Natural killer cell (primary cell): ENCODE measurements around the gene TEX22. TPM values are rescaled to one million over a fixed set of nuclear protein-coding genes. Genes with fewer than 3 reads are reported as not detected.

ENCODE experiments used
- ATAC-seq, 3 donors: fragments of 150-1000 bp in 2 of 3; fragments of 200-7000 bp in 1 of 3; cut with Tn5 transposase; 1 replicate in 1 of 3; 2 replicates in 2 of 3; pipeline ENCODE4 v1.10.0; 2021; ENCODE audit warnings: mild to moderate bottlenecking in 2 of 3, moderate library complexity in 2 of 3
- DNase-seq, 2 donors: peaks; one replicate each; pipeline versions ENCODE4 v3.0.0 to v3.0.0-alpha.2; 2013 to 2021; ENCODE audit warnings: mixed read lengths in 1 of 2
- H3K27ac ChIP-seq: one replicate; pipeline ENCODE4 v1.5.1; 2013; ENCODE audit warnings: mild to moderate bottlenecking, low read length
- H3K27me3 ChIP-seq: one replicate; pipeline ENCODE4 v1.6.1; 2013; ENCODE audit warnings: low read length; ENCODE audit not compliant: control insufficient read depth, insufficient read depth
- H3K36me3 ChIP-seq: one replicate; pipeline ENCODE4 v1.6.1; 2013; ENCODE audit warnings: low read length; ENCODE audit not compliant: control insufficient read depth, insufficient read depth
- H3K4me1 ChIP-seq: one replicate; pipeline ENCODE4 v1.6.1; 2013; ENCODE audit warnings: low read length; ENCODE audit not compliant: control insufficient read depth, insufficient read depth
- H3K4me3 ChIP-seq: one replicate; pipeline ENCODE4 v1.5.1; 2013; ENCODE audit warnings: low read length
- H3K9me3 ChIP-seq: one replicate; pipeline ENCODE4 v1.6.1; 2013; ENCODE audit warnings: low read length; ENCODE audit not compliant: control insufficient read depth, insufficient read depth
- H3K27ac Mint-ChIP-seq, 2 donors: one replicate each; pipeline ENCODE4 v1.8.0; 2022; ENCODE audit warnings: mild to moderate bottlenecking in 2 of 2, mixed read lengths in 2 of 2, moderate library complexity in 1 of 2
- H3K27me3 Mint-ChIP-seq, 2 donors: one replicate each; pipeline ENCODE4 v1.8.0; 2022; ENCODE audit warnings: low read depth in 2 of 2, mixed read lengths in 2 of 2
- H3K36me3 Mint-ChIP-seq: one replicate; pipeline ENCODE4 v1.8.0; 2022; ENCODE audit warnings: mixed read lengths
- H3K4me1 Mint-ChIP-seq, 2 donors: one replicate each; pipeline ENCODE4 v1.8.0; 2022; ENCODE audit warnings: mixed read lengths in 2 of 2
- H3K4me3 Mint-ChIP-seq: one replicate; pipeline ENCODE4 v1.8.0; 2022; ENCODE audit warnings: mild to moderate bottlenecking, moderate library complexity, mixed read lengths
- H3K9me3 Mint-ChIP-seq, 2 donors: one replicate each; pipeline ENCODE4 v1.8.0; 2022; ENCODE audit warnings: mixed read lengths in 2 of 2
- CTCF ChIP-seq: fragments of 200-600 bp; IDR thresholded peaks from one replicate; pipeline ENCODE4 v1.8.0; 2022; ENCODE audit warnings: antibody characterized with exemption
- WGBS: methylation state at CpG from one replicate; pipeline ENCODE4 v1.1.7; 2013; ENCODE audit warnings: missing lambda C conversion rate; ENCODE audit not compliant: insufficient coverage; 5-methylcytosine and 5-hydroxymethylcytosine counted together
- intact Hi-C: fragments of 100-400 bp; cut with micrococcal nuclease; formaldehyde crosslinking; loops from one replicate; pipeline ENCODE4 v1.14.2; 2022
- total RNA-seq, 4 donors: library from RNA; stranded (reverse); fragments of 120-200 nt in 1 of 4; gene quantifications; one replicate each; pipeline versions ENCODE4 v1.2.3 to v1.2.4, GENCODE V29; 2013 to 2022

Gene TEX22
- total RNA-seq, 3 donors from 2014 or later (not counting 1 experiment from before 2014, with no cell fraction given) = 0.23 to 1.9 (median 1.8) TPM

GRCh38 chr14:105461903-105462302, 63.6 kb downstream of the TEX22 start:
- Mint-ChIP-seq H3K27me3 (no peaks in the 10 kb centered on the region), H3K4me3 (no peak overlapping the region), H3K36me3 (no peaks in the 10 kb centered on the region), H3K27ac (no peak overlapping the region), H3K9me3 (no peaks in the 10 kb centered on the region), H3K4me1 (no peaks in the 10 kb centered on the region)
- TF ChIP-seq CTCF = no peak
- Histone ChIP-seq H3K4me1 (no peaks in the 10 kb centered on the region), H3K36me3 (peaks cover 37% of the 10 kb centered on the region), H3K4me3 (no peak overlapping the region), H3K27ac (no peak overlapping the region), H3K9me3 (no peaks in the 10 kb centered on the region), H3K27me3 (no peaks in the 10 kb centered on the region)
- 98% methylated on average over 18 of the region's 18 CpGs for WGBS
- intact Hi-C loops = no loop called here
- DNase-seq = no peak
- no peak for ATAC-seq

Other genes with a start within 250 kb of the TEX22 start
- 1 to 10 TPM; 3.5 to 6.6 (median 6.1) TPM for gene JAG2, start 229.8 kb upstream of the TEX22 start, total RNA-seq
- gene NUDT14, start 217.2 kb upstream of the TEX22 start, total RNA-seq = 10 to 100 TPM; 16.0 to 32.9 (median 22.8) TPM
- 10 to 100 TPM; 30.9 to 48.7 (median 44.2) TPM for gene BTBD6, start 150.0 kb upstream of the TEX22 start, total RNA-seq
- 10 to 100 TPM; 82.4 to 92.7 (median 87.4) TPM for gene BRF1, start 97.5 kb upstream of the TEX22 start, total RNA-seq
- gene PACS2, start 83.8 kb upstream of the TEX22 start, total RNA-seq = 10 to 100 TPM; 58.4 to 76.5 (median 69.2) TPM
- 100 to 1,000 TPM; 104 to 125 (median 112) TPM for gene MTA1, start 21.3 kb downstream of the TEX22 start, total RNA-seq
- gene CRIP2, start 76.3 kb downstream of the TEX22 start, total RNA-seq = 1 to 10 TPM; 1.7 to 4.6 (median 2.0) TPM
- 100 to 1,000 TPM; 276 to 334 (median 290) TPM for gene CRIP1, start 88.3 kb downstream of the TEX22 start, total RNA-seq
- gene TEDC1, start 92.7 kb downstream of the TEX22 start, total RNA-seq = 100 to 1,000 TPM in 2 of 3 donors, 10 to 100 TPM in 1; 70.0 to 233 (median 112) TPM
- gene TMEM121, start 128.0 kb downstream of the TEX22 start, total RNA-seq = under 1 TPM in 2 of 3 donors, not detected in 1; 0.54 to 0.80 TPM